Measurements from ENCODE around the gene NEK6.

- no peak for TF ChIP-seq CTCF (conservative IDR thresholded peaks at IDR 0.05)
- no peak for TF ChIP-seq EZH2 (IDR thresholded peaks at IDR 0.05; ENCODE audit: low read depth)
Observed at GRCh38 chr9:124376329-124376728, 118.6 kb downstream of the NEK6 start.

Measured in PC-9 (cell line).